NCI-H128 (cell line): ENCODE results near the gene JPT1.
"Not testable (repeated sequence)": the region's sequence is repeated elsewhere in the genome, so short reads cannot be mapped to it uniquely, and the experiment has no call there.

Source experiments
- DNase-seq: peaks from one replicate; lab custom pipeline; 2025; ENCODE audit not compliant: unreplicated experiment; lab: John Stamatoyannopoulos, UW

Gene JPT1

GRCh38 chr17:75130632-75131277 is 23.6 kb downstream of the JPT1 start:
- peak; percentile 33 for DNase-seq

DNA sequence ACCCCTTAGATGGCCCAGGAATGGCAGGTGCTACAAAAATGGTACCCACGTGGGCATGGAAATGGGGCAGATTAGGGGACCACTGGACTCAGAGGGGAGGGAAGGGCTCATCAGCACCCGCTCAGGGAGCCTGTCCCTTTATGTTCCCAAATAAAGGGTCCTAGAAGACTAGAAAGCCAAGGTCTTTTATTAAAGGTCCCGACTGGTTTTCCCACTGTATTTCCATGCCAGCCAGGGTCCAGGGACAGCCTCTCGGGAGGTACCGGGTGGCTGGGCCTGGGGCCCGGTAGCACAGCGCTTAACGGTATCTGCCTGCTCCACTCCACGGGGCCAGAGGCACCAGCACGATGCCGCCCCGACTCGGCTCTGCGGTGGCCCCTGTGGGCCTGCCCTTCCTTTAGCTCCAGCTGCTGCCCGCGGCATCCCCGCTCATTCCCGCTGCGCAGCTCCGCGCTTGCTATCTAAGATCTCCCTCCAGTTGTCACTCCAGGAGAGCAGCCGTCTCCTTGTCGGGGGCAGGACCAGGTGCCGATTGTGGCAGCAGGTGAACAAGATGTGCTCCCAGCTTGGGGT is 24.2 kb downstream of the JPT1 start:
- DNase-seq = no peak

GRCh38 chr17:75129576-75129975 is 24.7 kb downstream of the JPT1 start:
- DNase-seq = no peak

DNA sequence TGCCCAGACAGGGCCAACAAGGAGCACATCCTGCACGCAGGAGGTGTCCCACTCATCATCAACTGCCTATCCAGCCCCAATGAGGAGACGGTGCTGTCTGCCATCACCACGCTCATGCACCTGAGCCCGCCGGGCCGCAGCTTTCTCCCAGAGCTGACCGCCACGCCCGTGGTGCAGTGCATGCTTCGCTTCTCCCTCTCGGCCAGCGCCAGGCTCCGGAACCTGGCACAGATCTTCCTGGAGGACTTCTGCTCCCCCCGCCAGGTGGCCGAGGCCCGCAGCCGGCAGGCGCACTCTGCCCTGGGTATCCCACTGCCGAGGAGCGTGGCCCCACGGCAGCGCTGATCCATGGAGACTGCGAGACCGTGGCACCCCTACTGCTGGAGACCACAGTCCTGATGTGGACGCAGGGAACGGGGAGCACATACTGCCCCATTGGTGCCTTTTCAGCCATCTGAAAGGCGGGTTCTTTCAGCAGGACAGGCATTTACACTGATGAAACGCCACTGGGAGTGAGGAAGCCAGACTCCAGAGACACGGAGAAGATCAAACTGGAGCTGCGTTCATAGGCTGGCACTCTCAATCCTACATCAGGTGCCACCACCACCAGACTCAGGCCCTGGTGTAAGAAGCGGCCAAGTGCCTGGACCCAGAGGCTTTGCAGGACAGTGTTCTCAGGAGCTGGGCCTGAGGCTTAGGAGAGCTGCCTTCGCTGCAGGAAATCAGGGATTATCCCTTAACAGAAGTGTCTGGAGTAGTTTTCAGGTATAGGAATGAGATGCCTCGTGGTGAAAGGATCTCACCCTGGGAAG is 25.4 kb downstream of the JPT1 start:
- no peak for DNase-seq

GRCh38 chr17:75127936-75128335 is 26.4 kb downstream of the JPT1 start:
- not testable (repeated sequence) for DNase-seq

DNA sequence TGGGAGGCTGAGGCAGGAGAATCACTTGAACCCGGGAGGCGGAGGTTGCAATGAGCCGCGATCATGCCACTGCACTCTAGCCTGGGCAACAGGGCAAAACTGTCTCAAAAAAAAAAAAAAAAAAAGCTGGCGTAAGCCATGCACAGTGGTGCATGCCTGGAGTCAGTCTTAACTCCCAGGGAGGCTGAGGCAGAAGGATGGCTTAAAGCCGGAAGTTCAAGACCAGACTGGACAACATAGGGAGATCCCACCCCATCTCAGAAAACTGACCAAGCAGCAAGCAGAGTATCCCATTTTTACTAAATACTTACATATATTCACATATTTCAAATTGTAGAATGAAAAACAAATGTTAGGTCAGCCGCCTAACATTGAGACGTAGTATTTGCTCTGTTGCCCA is 27.4 kb downstream of the JPT1 start:
- no peak for DNase-seq

DNA sequence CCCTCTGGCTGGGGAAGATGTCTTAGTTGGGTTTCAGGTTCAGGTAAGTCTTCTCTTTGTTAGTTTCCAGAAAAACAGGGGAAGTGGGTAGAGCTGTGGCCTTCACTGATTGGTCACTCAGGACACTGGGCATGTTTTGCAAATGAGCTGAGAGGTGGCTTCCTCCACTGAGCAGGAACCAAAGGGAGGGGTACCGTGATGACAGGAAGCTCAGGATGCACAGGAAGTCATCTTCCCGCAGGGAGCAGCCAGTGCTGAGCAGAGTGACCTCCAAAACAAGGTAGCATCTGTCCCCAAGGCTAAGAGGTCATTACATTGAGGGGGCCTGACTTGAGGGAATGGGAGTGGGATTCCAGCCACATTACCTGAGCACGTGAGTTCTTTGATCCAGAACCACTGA is 28.3 kb downstream of the JPT1 start:
- no peak for DNase-seq

GRCh38 chr17:75124819-75125162 is 29.5 kb downstream of the JPT1 start:
- DNase-seq = no peak

- no peak for DNase-seq
Measured at GRCh38 chr17:75124041-75124818, 30.1 kb downstream of the JPT1 start.

GRCh38 chr17:75118307-75118706 is 36.0 kb downstream of the JPT1 start:
- DNase-seq = no peak

GRCh38 chr17:75116737-75117136 is 37.6 kb downstream of the JPT1 start:
- no peak for DNase-seq

DNA sequence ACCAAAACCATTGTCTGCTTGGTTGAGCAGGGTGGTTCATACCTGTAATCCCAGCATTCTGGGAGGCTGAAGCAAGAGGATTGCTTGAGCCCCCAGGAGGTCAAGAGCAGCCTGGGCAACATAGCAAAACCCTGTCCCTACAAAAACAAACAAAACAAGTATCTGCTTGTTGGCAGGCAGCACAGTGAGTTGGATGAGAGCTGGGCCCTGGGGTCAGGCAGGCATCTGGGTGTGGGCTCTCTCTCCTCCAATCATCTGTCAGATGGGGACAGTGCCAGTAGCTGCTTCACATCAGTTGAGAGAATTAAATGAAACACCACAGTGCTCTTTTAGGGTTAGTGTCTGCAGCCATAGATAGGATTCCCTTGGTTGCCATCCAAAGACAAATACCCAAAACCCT is 38.8 kb downstream of the JPT1 start:
- DNase-seq = no peak

- no peak for DNase-seq
Measured at GRCh38 chr17:75114552-75115314, 39.6 kb downstream of the JPT1 start.

DNA sequence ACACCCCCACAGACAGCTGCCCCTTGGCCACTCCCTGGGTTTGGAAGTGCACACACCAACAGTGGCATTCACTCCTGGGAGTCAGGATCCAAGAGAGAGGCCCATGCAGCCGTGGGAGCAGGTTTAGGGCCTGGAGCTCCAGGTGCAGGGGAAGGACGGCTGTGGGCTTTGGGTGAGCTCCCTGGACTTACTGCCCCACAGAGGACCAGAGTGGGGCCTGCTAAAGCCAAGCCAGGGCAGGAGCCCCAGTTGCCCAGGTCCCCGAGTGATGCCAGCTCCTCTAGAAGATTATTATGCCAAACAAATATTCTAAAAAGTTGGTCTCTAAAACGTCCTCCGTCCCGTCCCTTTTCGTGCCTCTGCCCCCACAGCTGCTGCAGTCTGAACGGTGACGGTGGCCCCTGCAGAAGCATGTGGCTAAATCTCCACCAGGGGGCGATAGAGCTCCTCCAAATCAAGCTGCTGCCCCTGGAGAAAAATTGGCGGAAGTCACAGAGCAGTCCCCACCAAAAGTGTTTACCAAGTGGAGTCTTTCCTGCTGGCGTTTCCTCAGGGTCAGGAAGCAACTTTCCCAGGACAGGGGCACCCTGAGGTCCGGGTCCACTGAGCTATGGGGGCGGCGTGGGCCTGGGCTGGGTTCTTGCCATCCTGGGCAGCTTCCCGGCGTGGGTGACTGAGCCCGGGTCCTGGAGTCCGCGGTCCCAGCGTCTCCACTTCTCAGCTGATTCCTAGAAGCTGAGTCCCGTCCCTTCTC is 40.3 kb downstream of the JPT1 start:
- peak; percentile 65 for DNase-seq

- no peak for DNase-seq
Measured at GRCh38 chr17:75111777-75112335, 42.5 kb downstream of the JPT1 start.

DNA sequence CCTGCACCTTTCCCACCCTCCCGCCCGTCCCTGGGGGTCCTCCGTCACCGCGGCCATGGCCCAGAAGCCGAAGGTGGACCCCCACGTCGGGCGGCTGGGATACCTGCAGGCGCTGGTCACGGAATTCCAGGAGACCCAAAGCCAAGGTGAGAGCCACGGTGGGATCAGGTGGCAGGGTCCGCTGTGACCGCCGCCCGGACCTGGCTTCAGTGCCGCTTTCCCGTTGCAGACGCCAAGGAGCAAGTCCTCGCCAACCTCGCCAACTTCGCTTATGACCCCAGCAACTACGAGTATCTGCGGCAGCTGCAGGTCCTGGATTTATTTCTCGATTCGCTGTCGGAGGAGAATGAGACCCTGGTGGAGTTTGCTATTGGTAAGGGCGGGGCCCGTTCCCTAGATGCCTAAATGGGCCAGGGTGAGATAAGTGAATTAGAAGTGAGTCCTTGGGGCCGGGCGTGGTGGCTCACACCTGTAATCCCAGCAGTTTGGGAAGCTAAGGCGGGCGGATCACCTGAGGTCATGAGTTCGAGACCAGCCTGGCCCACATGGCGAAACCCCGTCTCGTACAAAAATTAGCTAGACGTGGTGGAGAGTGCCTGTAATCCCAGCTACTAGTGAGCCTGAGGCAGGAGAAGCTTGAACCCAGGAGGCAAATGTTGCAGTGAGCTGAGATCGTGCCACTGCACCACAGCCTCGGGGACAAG is 43.9 kb downstream of the JPT1 start:
- no peak for DNase-seq

DNA sequence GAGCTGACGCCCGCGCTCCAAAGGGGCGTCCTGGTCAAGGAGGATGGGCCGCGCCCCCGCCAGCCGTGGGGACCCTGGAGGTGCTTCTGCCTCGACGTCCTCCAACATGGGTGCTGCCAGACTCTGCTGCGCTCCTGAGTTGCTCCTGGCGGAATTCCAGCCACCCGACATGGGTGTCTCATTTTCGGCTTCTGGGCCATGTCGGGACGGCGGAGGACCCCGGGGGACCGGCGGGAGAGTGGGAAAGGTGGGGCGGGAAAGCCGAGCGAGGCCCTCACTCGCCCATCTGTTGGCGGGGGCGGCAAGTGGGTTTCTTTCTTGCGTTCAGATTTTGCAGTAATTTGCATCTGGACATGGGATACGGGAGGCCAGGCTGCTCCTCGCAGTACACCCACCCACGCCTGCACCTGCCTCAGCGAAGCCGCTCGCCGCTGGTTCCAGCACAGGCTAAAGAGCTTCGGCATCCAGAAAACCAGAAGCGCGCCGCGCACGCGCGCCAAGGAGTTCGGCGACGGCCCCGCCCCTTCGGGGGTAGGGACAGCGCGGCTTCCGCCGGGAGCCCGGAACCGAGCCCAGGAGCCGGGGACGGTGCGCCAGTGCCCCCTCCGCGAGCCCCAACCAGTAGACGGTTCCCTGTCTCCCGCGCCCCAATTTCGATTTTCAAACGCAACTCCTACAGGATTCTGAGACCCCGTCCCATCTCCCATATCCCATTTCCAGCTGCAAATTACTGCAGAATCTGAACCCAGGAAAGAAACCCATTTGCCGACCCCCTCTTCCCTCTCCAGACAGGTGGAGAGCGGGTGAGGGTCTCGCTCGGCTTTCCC is 44.7 kb downstream of the JPT1 start, which contains the start of gene ARMC7:
Gene ARMC7 (plus strand): TSS at position 563 of the 827 bp plus-strand sequence. CDS start 320 bp downstream, outside the sequence.
- DNase-seq = peak; percentile 64

- DNase-seq = no peak
Measured at GRCh38 chr17:75109046-75109406, 45.3 kb downstream of the JPT1 start.
